ENCODE data around the gene IGFBP6.
"Not testable (repeated sequence)": the region's sequence is repeated elsewhere in the genome, so short reads cannot be mapped to it uniquely, and the experiment has no call there.

IGFBP6 gene

GRCh38 chr12:53090105-53090504, 7.4 kb upstream of the IGFBP6 start:
- no peak for TF ChIP-seq CTCF (IDR thresholded peaks at IDR 0.05; ENCODE audit: low read depth, low read length)
- no peak overlapping the region for H3K4me3 ChIP-seq (ENCODE audit: low read depth, low read length)

GRCh38 chr12:53090554-53090953, 6.9 kb upstream of the IGFBP6 start:
- no peak for TF ChIP-seq CTCF (IDR thresholded peaks at IDR 0.05; ENCODE audit: low read depth, low read length)

GRCh38 chr12:53091756-53092155, 5.7 kb upstream of the IGFBP6 start:
- TF ChIP-seq CTCF (IDR thresholded peaks at IDR 0.05; ENCODE audit: low read depth, low read length) = no peak

More at GRCh38 chr12:53090554-53090953, 6.9 kb upstream of the IGFBP6 start:
- no peak overlapping the region for H3K4me3 ChIP-seq (ENCODE audit: low read depth, low read length)

GRCh38 chr12:53093777-53094393, 3.6 kb upstream of the IGFBP6 start:
- no peak overlapping the region for H3K4me3 ChIP-seq (ENCODE audit: low read depth, low read length)
- no peak for TF ChIP-seq CTCF (IDR thresholded peaks at IDR 0.05; ENCODE audit: low read depth, low read length)

More at GRCh38 chr12:53091756-53092155, 5.7 kb upstream of the IGFBP6 start:
- H3K4me3 ChIP-seq (ENCODE audit: low read depth, low read length) = no peak overlapping the region

GRCh38 chr12:53094394-53094787, 3.1 kb upstream of the IGFBP6 start:
- TF ChIP-seq CTCF (IDR thresholded peaks at IDR 0.05; ENCODE audit: low read depth, low read length) = no peak
- H3K4me3 ChIP-seq (ENCODE audit: low read depth, low read length) = no peak overlapping the region

GRCh38 chr12:53094796-53095595, 2.5 kb upstream of the IGFBP6 start:
- not testable (repeated sequence) for H3K4me3 ChIP-seq (ENCODE audit: low read depth, low read length)

GRCh38 chr12:53095596-53095895, 1.9 kb upstream of the IGFBP6 start:
- H3K4me3 ChIP-seq (ENCODE audit: low read depth, low read length) = not testable (repeated sequence)

- peak overlapping the region; percentile 72 for H3K4me3 ChIP-seq (ENCODE audit: low read depth, low read length)
- TF ChIP-seq CTCF (IDR thresholded peaks at IDR 0.05; ENCODE audit: low read depth, low read length) = no peak
These were observed 1.3 kb upstream of the IGFBP6 start for GRCh38 chr12:53096089-53096741.

Data from WI38 (cell line).